Stimulated activated CD4-positive, alpha-beta T cell treated with anti-CD3 and anti-CD28 coated beads, Interleukin-1b, Interleukin-23, amount 100 ng/mL, for 1 hour (primary cell): ENCODE data around the gene CKAP5.

Source experiments
- DNase-seq, 2 donors: peaks; one replicate each; pipeline ENCODE4 v3.0.0-alpha.2; 2020; ENCODE audit warnings: low read depth in 2 of 2

Gene CKAP5

GRCh38 chr11:46766656-46767055 is 79.4 kb downstream of the CKAP5 start:
- DNase-seq = no peak

GRCh38 chr11:46762248-46762647 is 83.8 kb downstream of the CKAP5 start:
- DNase-seq = no peak

- DNase-seq = no peak
These were observed 84.3 kb downstream of the CKAP5 start for GRCh38 chr11:46761807-46762206.

- DNase-seq = no peak
These were observed 85.5 kb downstream of the CKAP5 start for GRCh38 chr11:46760429-46761128.

- DNase-seq = no peak
These were observed 86.9 kb downstream of the CKAP5 start for GRCh38 chr11:46759196-46759595.

GRCh38 chr11:46755962-46756361 is 90.1 kb downstream of the CKAP5 start:
- DNase-seq = no peak

GRCh38 chr11:46747150-46747549 is 98.9 kb downstream of the CKAP5 start:
- no peak for DNase-seq

GRCh38 chr11:46745995-46746394 is 100.1 kb downstream of the CKAP5 start:
- no peak for DNase-seq

- DNase-seq = no peak
These were observed 100.8 kb downstream of the CKAP5 start for GRCh38 chr11:46745328-46745727.

GRCh38 chr11:46743693-46744339 is 102.3 kb downstream of the CKAP5 start:
- no peak for DNase-seq

- no peak for DNase-seq
These were observed 103.0 kb downstream of the CKAP5 start for GRCh38 chr11:46743043-46743442.

GRCh38 chr11:46741600-46742484 is 104.2 kb downstream of the CKAP5 start:
- no peak for DNase-seq

GRCh38 chr11:46738887-46739286 is 107.2 kb downstream of the CKAP5 start:
- no peak for DNase-seq

- DNase-seq = no peak
These were observed 108.4 kb downstream of the CKAP5 start for GRCh38 chr11:46737699-46738098.

GRCh38 chr11:46736615-46737014 is 109.5 kb downstream of the CKAP5 start:
- DNase-seq = no peak

GRCh38 chr11:46736146-46736545 is 109.9 kb downstream of the CKAP5 start:
- DNase-seq = no peak

GRCh38 chr11:46733234-46733633 is 112.8 kb downstream of the CKAP5 start:
- DNase-seq = no peak

- no peak for DNase-seq
These were observed 114.5 kb downstream of the CKAP5 start for GRCh38 chr11:46731545-46731944.

GRCh38 chr11:46729110-46730027 is 116.7 kb downstream of the CKAP5 start:
- no peak for DNase-seq

GRCh38 chr11:46728659-46729040 is 117.4 kb downstream of the CKAP5 start:
- no peak for DNase-seq

GRCh38 chr11:46727952-46728658 is 118.0 kb downstream of the CKAP5 start:
- DNase-seq = no peak
